Fibroblast of peridontal ligament (primary cell): ENCODE results near the gene PCIF1.
A peak's percentile ranks its signal among the peaks of the same experiment; 100 is the strongest.
"Not testable (repeated sequence)": the region's sequence is repeated elsewhere in the genome, so short reads cannot be mapped to it uniquely, and the experiment has no call there.

Experiments
- DNase-seq: peaks from one replicate; pipeline ENCODE4 v3.0.0-alpha.2; 2010; ENCODE audit errors: extremely low read depth

The PCIF1 gene

DNA sequence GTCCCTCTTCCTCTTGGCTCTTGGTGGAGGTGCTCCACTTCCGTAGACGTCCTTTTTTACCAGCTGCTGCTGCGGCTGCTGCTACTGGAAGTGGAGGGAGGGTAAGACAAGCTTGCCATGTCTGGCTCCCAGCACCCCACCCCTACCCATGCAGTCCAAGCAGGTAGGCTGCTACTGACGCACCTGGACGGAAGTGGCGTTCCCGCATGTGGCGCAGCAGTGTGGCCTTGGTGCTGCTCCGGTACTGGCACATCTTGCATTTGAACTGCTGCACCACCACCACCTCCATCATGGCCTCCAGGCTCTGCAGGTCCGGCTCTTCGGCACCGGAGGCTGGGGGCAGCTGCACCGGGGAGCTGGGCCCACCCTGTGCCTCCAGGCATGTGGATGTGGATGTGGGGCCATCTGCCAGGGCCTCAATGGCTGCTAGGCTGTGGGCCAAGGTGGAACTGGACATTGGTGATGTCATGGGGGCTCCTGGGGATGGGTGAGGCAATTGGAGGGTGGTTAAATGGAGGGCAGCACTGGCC lies 33.1 kb downstream of the PCIF1 start:
- no peak for DNase-seq

- DNase-seq, result no peak
Measured at GRCh38 chr20:45968081-45968671, 33.7 kb downstream of the PCIF1 start.

- DNase-seq, result no peak
Measured at GRCh38 chr20:45968801-45969711, 34.6 kb downstream of the PCIF1 start.

GRCh38 chr20:45969712-45970634 lies 35.5 kb downstream of the PCIF1 start:
- peak; percentile 78 for DNase-seq

- DNase-seq, result peak; percentile 32
Measured at GRCh38 chr20:45970646-45971424, 36.4 kb downstream of the PCIF1 start.

DNA sequence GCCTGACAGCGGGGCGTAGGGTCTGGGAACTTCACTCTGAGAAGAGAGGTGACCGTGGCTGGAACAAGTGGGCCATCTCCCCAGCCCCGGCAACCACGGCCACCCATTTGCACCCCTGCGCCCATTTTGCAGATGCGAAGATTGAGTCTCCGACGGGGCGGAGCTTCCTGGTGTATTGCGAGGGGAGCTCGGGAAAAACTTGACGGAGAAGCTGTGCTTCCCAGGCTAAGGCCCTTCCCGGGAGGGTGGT lies 36.9 kb downstream of the PCIF1 start:
- DNase-seq, result no peak

- DNase-seq, result peak; percentile 97
Measured at GRCh38 chr20:45971675-45972499, 37.4 kb downstream of the PCIF1 start, which contains the start of gene ZNF335. Gene ZNF335, minus strand, starts transcription at chr20:45972203. Its CDS starts 793 bp downstream, at chr20:45971410.

DNA sequence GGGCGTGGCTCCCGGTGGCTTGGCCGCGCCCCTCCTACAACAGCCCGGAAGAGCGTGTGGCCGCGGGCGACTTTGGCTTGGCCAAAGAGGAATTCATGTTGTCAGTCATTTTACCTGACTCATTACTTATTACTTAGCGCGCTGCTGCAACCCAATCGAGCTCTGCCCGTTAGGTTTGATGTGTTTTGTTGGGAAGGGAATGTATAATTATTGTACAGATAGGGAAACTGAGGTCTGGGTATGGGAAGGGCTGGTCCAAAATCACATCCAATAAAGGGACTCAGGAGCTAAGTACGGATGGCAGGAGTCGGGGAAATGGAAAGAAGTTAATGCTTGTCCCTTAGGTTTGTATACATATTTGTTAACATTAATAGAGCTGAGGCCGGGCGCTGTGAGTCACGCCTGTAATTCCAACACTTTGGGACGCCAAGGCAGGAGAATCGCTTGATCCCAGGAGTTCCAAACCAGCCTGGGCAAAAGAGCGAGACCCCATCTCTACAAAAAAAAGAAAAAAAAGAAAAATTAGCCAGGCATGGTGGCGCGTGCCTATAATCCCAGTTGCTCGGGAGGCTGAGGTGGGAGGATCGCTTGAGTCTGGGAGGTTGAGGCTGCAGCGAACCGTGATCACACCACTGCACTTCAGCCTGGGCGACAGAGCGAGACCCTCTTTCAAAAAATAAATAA lies 38.2 kb downstream of the PCIF1 start:
- DNase-seq, result no peak

GRCh38 chr20:45974896-45975565 lies 40.5 kb downstream of the PCIF1 start:
- DNase-seq, result peak; percentile 28

DNA sequence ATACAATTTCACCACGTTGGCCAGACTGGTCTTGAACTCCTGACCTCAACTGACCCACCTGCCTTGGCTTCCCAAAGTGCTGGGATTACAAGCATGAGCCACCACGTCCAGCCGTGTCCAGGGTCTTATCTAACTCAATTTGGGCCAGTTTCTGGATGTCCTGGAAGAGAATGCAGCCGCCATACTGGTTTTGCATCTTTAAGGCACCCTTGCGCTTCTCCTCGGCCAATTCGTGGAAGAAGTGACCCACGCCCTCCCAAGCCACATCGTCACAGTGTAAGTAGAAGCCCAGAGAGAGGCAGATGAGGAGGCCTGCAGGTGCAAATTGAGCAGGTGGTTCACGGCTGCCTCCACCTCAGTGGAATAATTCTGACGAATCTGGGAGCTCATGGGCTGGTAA lies 41.2 kb downstream of the PCIF1 start:
- no peak for DNase-seq

GRCh38 chr20:45976086-45976485 lies 41.6 kb downstream of the PCIF1 start:
- DNase-seq, result no peak

GRCh38 chr20:45981261-45981660 lies 46.8 kb downstream of the PCIF1 start:
- DNase-seq, result no peak

DNA sequence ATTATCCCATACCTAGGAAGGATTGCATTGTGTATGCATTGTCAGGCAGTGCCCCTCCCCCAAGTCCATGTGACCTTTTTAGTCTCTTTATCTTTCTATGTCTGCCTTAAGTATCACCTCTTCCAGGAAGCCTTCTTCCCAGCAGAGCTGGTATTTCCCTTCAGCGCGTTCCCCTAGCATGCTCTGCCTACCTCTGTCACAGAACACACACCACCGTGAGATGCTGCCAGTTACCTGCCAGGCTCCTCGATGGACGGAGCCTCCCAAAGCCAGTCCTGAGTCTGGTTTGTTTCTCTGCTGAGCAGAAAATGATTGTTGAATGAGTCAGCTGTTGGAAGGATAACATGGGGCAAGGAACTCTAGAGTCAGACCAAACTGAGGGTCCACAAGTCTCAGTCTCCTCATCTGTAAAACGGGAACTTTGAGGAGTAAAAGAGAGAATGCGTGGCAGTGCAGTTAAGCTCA lies 48.8 kb downstream of the PCIF1 start:
- DNase-seq, result no peak

DNA sequence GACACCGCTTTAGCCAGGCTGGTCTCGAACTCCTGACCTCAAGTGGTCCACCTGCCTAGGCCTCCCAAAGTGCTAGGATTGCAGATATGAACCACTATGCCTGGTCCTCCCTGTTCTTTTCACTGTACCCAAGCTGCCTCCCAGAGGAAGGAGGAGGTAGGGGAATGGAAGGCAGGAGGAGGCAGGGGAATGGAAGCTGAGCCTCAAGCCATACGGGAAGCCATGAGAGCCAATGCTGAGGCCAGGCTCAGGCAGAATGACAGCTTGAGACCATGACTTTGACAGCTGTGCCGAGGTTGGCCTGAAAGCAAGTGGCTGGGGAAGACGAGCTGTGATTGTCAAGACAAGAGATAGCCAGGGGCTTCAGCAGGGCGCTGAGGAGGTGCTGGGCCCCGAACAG lies 51.1 kb downstream of the PCIF1 start:
- no peak for DNase-seq

DNA sequence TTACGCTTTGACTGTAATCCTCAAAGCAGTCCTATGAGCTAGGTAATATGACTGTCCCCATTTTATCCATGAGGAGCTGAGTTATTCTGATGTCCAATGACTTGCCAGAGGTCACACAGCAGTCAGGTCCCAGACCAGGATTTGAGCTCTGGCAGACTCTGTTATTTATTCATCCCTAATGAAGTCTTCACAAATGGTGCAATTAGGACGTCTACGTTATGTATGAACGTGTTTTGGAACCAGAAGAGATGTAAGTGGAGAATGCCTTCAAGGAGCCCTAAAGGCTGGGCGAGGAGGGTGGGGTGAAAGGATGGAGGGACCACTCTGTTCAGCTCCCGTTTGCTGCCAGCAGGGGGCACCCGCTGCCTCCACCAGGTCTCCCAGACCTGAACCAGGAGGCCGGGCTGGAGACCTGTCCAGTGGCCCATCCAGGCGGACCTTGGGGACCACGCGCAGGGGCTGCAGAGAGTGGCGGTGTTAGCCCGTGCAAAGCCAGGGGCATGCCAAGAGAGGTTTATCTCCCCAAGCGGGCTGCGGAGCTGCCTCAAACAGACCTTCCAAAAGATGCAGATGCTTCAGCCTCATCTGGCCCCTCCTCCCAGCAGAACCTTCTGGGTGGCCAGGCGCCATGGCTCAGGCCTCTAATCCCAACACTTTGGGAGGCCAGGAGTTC lies 52.8 kb downstream of the PCIF1 start:
- DNase-seq, result peak; percentile 42

- not testable (repeated sequence) for DNase-seq
Measured at GRCh38 chr20:45988830-45989229, 54.3 kb downstream of the PCIF1 start.

GRCh38 chr20:45991616-45992015 lies 57.1 kb downstream of the PCIF1 start:
- DNase-seq, result no peak

DNA sequence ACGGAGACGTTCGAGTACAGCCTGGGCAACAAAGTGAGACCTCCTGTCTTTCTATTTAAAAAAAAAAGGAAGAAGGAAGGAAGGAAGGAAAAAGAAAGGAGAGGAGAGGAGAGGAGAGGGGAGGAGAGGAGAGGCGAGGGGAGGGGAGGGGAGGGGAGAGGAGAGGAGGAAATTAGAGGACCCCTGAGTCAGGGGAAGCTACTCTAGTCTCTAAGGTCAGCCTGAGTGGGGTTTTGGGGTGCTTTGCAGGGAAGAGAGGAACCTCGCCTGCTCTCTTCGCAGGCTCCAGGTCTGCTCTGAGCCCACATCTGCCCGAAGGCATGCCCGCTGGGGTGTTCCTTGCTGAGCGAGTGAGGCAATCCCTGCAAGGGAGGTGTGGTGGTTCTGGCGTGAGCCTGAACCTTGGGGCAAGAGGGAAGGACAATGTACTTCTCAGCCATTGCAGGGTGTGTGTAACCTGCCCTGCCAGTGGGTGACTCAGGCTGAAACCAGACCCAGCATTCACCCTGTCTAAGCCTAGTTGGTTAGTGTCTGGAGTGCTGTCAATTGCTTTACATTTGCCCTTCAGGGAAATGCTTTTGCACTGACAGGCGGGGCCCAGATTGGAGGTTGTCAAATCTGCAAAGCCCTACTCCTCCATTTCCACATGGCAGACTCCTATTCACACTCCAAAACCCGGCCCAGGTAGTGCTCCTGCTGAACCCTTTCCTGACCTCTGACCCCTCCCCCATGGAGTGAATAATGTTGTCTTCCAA lies 58.9 kb downstream of the PCIF1 start:
- DNase-seq, result no peak
